HCT116 (cell line): ENCODE results near the gene ZNF892. TPM values are rescaled to one million over a fixed set of nuclear protein-coding genes. Genes with fewer than 3 reads are reported as not detected.

ENCODE experiments used
- ATAC-seq: fragments of 200-7000 bp; cut with Tn5 transposase; 2 replicates; pipeline ENCODE4 v1.9.1; 2020; ENCODE audit warnings: mild to moderate bottlenecking, moderate library complexity
- BruUV-seq: library from RNA; stranded (reverse); fragments of 400-500 nt; replicated peaks from 2 replicates; lab custom pipeline; 2021; lab: Mats Ljungman, UMichigan
- CTCF ChIA-PET: fragments of 300-600 bp; sonication (Branson Sonifier 250); formaldehyde crosslinking; loops from one replicate; lab custom pipeline; 2021; ENCODE audit warnings: antibody characterized with exemption; lab: Charles Lee
- POLR2A ChIA-PET: fragments of 300-600, 350-600 bp; sonication (Branson Sonifier 250); formaldehyde crosslinking; loops from one replicate; lab custom pipeline; 2021; ENCODE audit warnings: antibody characterized with exemption; lab: Charles Lee
- RAD21 ChIA-PET, 2 experiments: fragments of 300-600 bp; sonication (Branson Sonifier 250); formaldehyde crosslinking; loops; one replicate each; lab custom pipeline; 2023; ENCODE audit warnings: low total read pairs in 2 of 2; ENCODE audit not compliant: uncharacterized antibody in 2 of 2, unreplicated experiment in 2 of 2, low non-redundant PET in 1 of 2; lab: Charles Lee
- DNase-seq: peaks from one replicate; pipeline ENCODE4 v3.0.0-alpha.2; 2010; ENCODE audit warnings: low read depth, low spot score
- H2AFZ ChIP-seq: fragments of 200-600 bp; shearing (Covaris generic), sonication (generic); 2 replicates; pipeline ENCODE4 v1.6.1; 2017; ENCODE audit warnings: low read depth, mixed run types, mixed read lengths, antibody characterized with exemption, low read length; ENCODE audit not compliant: poor library complexity, severe bottlenecking
- H3K27ac ChIP-seq: 2 replicates; pipeline ENCODE4 v1.5.1; 2012; ENCODE audit warnings: low read depth, low read length
- H3K27me3 ChIP-seq: fragments of 200-600 bp; sonication (generic); 2 replicates; pipeline ENCODE4 v1.6.1; 2016; ENCODE audit warnings: mixed run types, low read length, mixed read lengths; ENCODE audit not compliant: insufficient read depth
- H3K36me3 ChIP-seq, 2 experiments: fragments of 200-500 bp in 1 of 2; fragments of 200-600 bp in 1 of 2; sonication (Bioruptor generic) in 1 of 2; sonication (generic) in 1 of 2; 2 replicates each; pipeline versions ENCODE4 v1.5.1 to v1.6.1; 2014 to 2016; ENCODE audit warnings: low read length in 2 of 2, inconsistent platforms in 1 of 2, mixed read lengths in 1 of 2, mixed run types in 1 of 2; ENCODE audit not compliant: insufficient read depth in 2 of 2, control insufficient read depth in 1 of 2
- H3K4me1 ChIP-seq, 2 experiments: fragments of 200-600 bp in 1 of 2; sonication (generic) in 1 of 2; 2 replicates each; pipeline versions ENCODE4 v1.5.1 to v1.6.1; 2012 to 2017; ENCODE audit warnings: low read length in 2 of 2, inconsistent platforms in 1 of 2, mild to moderate bottlenecking in 1 of 2, mixed read lengths in 1 of 2, mixed run types in 1 of 2, moderate library complexity in 1 of 2; ENCODE audit not compliant: insufficient read depth in 2 of 2, control insufficient read depth in 1 of 2
- H3K4me2 ChIP-seq: fragments of 200-600 bp; sonication (generic); 2 replicates; pipeline ENCODE4 v1.6.1; 2017; ENCODE audit warnings: mixed run types, low read length, mixed read lengths
- H3K4me3 ChIP-seq, 2 experiments: fragments of 200-600 bp in 1 of 2; sonication (generic) in 1 of 2; replicated peaks in 1 of 2; 2 replicates each; pipeline ENCODE4 v1.5.1; 2011 to 2016; ENCODE audit warnings: low read length in 2 of 2, control low read depth in 1 of 2, low read depth in 1 of 2, mild to moderate bottlenecking in 1 of 2, mixed read lengths in 1 of 2, mixed run types in 1 of 2
- H3K79me2 ChIP-seq: fragments of 200-600 bp; sonication (generic); 2 replicates; pipeline ENCODE4 v1.6.1; 2017; ENCODE audit warnings: mild to moderate bottlenecking, mixed run types, low read length, moderate library complexity, mixed read lengths; ENCODE audit not compliant: insufficient read depth
- H3K9ac ChIP-seq: fragments of 200-600 bp; sonication (generic); 2 replicates; pipeline ENCODE4 v1.6.1; 2016; ENCODE audit warnings: low read length, mixed read lengths
- H3K9me2 ChIP-seq: fragments of 200-600 bp; sonication (generic), shearing (Covaris generic); 2 replicates; pipeline ENCODE4 v1.6.1; 2017; ENCODE audit warnings: mixed run types, mild to moderate bottlenecking, moderate library complexity; ENCODE audit not compliant: insufficient read depth
- H3K9me3 ChIP-seq, 2 experiments: fragments of 200-500 bp in 1 of 2; fragments of 200-600 bp in 1 of 2; sonication (Bioruptor generic) in 1 of 2; sonication (generic) in 1 of 2; 2 replicates each; pipeline ENCODE4 v1.6.1; 2014 to 2017; ENCODE audit warnings: low read length in 2 of 2, mixed read lengths in 2 of 2, inconsistent platforms in 1 of 2, low read depth in 1 of 2, mild to moderate bottlenecking in 1 of 2, mixed run types in 1 of 2, moderate library complexity in 1 of 2; ENCODE audit not compliant: control insufficient read depth in 1 of 2, insufficient read depth in 1 of 2
- H4K20me1 ChIP-seq: fragments of 200-600 bp; sonication (generic), shearing (Covaris generic); 2 replicates; pipeline ENCODE4 v1.6.1; 2017; ENCODE audit warnings: mixed run types, mild to moderate bottlenecking, moderate library complexity; ENCODE audit not compliant: insufficient read depth
- CTCF ChIP-seq, 3 experiments: fragments of 200-600 bp in 1 of 3; sonication (generic) in 1 of 3; IDR thresholded peaks in 2 of 3; conservative IDR thresholded peaks in 1 of 3; 2 replicates each; pipeline ENCODE4 v1.5.1; 2012 to 2017; ENCODE audit warnings: low read depth in 2 of 3, low read length in 2 of 3, antibody characterized with exemption in 1 of 3, borderline replicate concordance in 1 of 3, control low read depth in 1 of 3, mild to moderate bottlenecking in 1 of 3, mixed read lengths in 1 of 3, mixed run types in 1 of 3, moderate library complexity in 1 of 3; ENCODE audit not compliant: insufficient read depth in 1 of 3
- EGR1 ChIP-seq: IDR thresholded peaks from 2 replicates; pipeline ENCODE4 v1.6.1; 2012; ENCODE audit warnings: low read depth
- EZH2 ChIP-seq: fragments of 200-600 bp; sonication (generic); IDR thresholded peaks from 2 replicates; pipeline ENCODE4 v1.6.1; 2017; ENCODE audit warnings: antibody characterized with exemption, mixed run types
- FOSL1 ChIP-seq: IDR thresholded peaks from 2 replicates; pipeline ENCODE4 v1.6.1; 2012; ENCODE audit warnings: low read depth
- RAD21 ChIP-seq: IDR thresholded peaks from 2 replicates; pipeline ENCODE4 v1.6.1; 2012; ENCODE audit warnings: low read depth, mild to moderate bottlenecking
- SIN3A ChIP-seq: IDR thresholded peaks from 2 replicates; pipeline ENCODE4 v1.6.1; 2012; ENCODE audit warnings: low read depth
- ZBTB33 ChIP-seq: IDR thresholded peaks from 2 replicates; pipeline ENCODE4 v1.6.1; 2011; ENCODE audit warnings: mild to moderate bottlenecking, low read length, moderate library complexity; ENCODE audit not compliant: insufficient replicate concordance; ENCODE audit errors: extremely low read depth
- ZNF274 ChIP-seq: fragments of 200-500 bp; sonication (Bioruptor generic); IDR thresholded peaks from 2 replicates; pipeline ENCODE4 v1.6.1; 2014; ENCODE audit warnings: mild to moderate bottlenecking, low read depth, low read length, inconsistent platforms
- intact Hi-C: fragments of 100-400 bp; cut with micrococcal nuclease; formaldehyde crosslinking; loops from 2 replicates; pipeline ENCODE4 v1.10.0; 2022
- total RNA-seq: library from RNA; stranded (reverse); gene quantifications from one replicate; pipeline ENCODE4 v1.2.1, GENCODE V29; 2021; ENCODE audit not compliant: unreplicated experiment
- TF ChIP-seq, protein P1 (sequence below): IDR thresholded peaks from 2 replicates; pipeline ENCODE4 v1.6.1; 2012

The ZNF892 gene
- total RNA-seq, 1 experiment from 2014 or later = 0.27 TPM

GRCh38 chr2:95231723-95232122 lies 24.4 kb downstream of the ZNF892 start:
- H4K20me1 ChIP-seq = no peaks in the 10 kb centered on the region
- POLR2A ChIA-PET = interaction anchor here (0.7 to 1.7 kb wide), 2 partner anchors 83 to 116 kb away, joined by 3 to 4 read pairs; no protein-coding TSS in a partner anchor

More at GRCh38 chr2:95231723-95232122, 24.4 kb downstream of the ZNF892 start:
- CTCF ChIA-PET = interaction anchor here (0.6 to 4.4 kb wide), 23 partner anchors 10 to 171 kb away, joined by 3 to 88 read pairs (median 5); partner anchors contain the start of genes FAHD2A and PROM2
- ATAC-seq = peak; percentile 55
- no peak overlapping the region for H3K27ac ChIP-seq
- H2AFZ ChIP-seq = no peak overlapping the region
- no peak overlapping the region for H3K9ac ChIP-seq
- H3K4me3 ChIP-seq = no peak overlapping the region
- RAD21 ChIA-PET = interaction anchor here (0.8 to 1.3 kb wide), 6 partner anchors 46 to 171 kb away, joined by 3 to 7 read pairs (median 3); partner anchors contain the start of gene FAHD2A (in 1 of the 2)
- H3K79me2 ChIP-seq = no peaks in the 10 kb centered on the region
- no TSS peak for BruUV-seq
- no peaks in the 10 kb centered on the region for H3K36me3 ChIP-seq
- H3K4me1 ChIP-seq = no peaks in the 10 kb centered on the region
- H3K9me2 ChIP-seq = no peaks in the 10 kb centered on the region
- DNase-seq = peak; percentile 66
- no peaks in the 10 kb centered on the region for H3K27me3 ChIP-seq
- TF ChIP-seq ZBTB33 (no peak), ZNF274 (no peak), EZH2 (no peak), SIN3A (no peak), FOSL1 (no peak), EGR1 (no peak), RAD21 (peak; percentile 99), CTCF (IDR thresholded peaks at IDR 0.05 in 2 of 3, conservative IDR thresholded peaks at IDR 0.05 in 1 of 3; ENCODE audit: borderline replicate concordance in 1 of 3, insufficient read depth in 1 of 3, low read depth in 2 of 3, low read length in 2 of 3) (peak; percentile 92 to 95 (median 95))
- TF ChIP-seq, protein P1, sequence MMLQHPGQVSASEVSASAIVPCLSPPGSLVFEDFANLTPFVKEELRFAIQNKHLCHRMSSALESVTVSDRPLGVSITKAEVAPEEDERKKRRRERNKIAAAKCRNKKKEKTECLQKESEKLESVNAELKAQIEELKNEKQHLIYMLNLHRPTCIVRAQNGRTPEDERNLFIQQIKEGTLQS = no peak
- no peaks in the 10 kb centered on the region for H3K9me3 ChIP-seq
- no peak overlapping the region for H3K4me2 ChIP-seq
- intact Hi-C loops = loop anchor here (1.0 kb wide), 1 partner anchor 84 kb away; no protein-coding TSS in a partner anchor
